Measurements from ENCODE around the gene RPP40. TPM values are rescaled to one million over a fixed set of nuclear protein-coding genes. Genes with fewer than 3 reads are reported as not detected.

The RPP40 gene
- polyA plus RNA-seq, 1 of the 3 experiments (the other 2 are of a cell fraction), result 9.8 TPM

DNA sequence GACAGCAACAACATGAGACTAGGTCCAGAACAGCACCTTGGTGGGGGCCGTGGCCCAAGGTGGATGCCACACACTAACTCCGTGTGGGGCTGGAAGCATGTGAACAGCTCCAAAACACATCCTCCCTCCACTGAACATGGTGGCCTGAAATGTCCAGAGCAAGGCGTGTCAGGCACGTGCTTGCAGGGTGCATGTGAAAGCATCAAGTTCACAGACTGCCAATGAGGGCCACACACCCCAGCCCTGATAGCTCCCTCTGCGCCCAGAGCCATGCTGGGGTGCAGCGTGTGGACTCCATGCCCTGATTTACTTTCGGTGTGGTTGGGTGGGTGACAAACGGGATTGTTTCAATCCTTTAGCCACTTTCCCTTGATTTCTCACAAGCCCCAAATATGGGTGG lies 20.1 kb upstream of the RPP40 start:
- no peak overlapping the region for H3K27ac ChIP-seq (ENCODE audit: low read depth in 2 of 2, low read length in 1 of 2)
- H3K9me2 ChIP-seq, result no peaks in the 10 kb centered on the region
- no peaks in the 10 kb centered on the region for H3K79me2 ChIP-seq (ENCODE audit: insufficient read depth)
- POLR2A ChIA-PET, result no interaction called here
- TF ChIP-seq RCOR1 (IDR thresholded peaks at IDR 0.05; ENCODE audit: low read length) (no peak), SIN3A (IDR thresholded peaks at IDR 0.05; ENCODE audit: borderline replicate concordance, low read depth, low read length) (no peak), EZH2phosphoT487 (IDR thresholded peaks at IDR 0.05; ENCODE audit: borderline replicate concordance, low read depth) (no peak), MEF2A (IDR thresholded peaks at IDR 0.05; ENCODE audit: borderline replicate concordance, low read depth) (no peak), TAF1 (IDR thresholded peaks at IDR 0.05; ENCODE audit: borderline replicate concordance, low read depth, low read length) (no peak), RAD21 (IDR thresholded peaks at IDR 0.05; ENCODE audit: low read length) (no peak), FOSL2 (IDR thresholded peaks at IDR 0.05; ENCODE audit: borderline replicate concordance, low read depth) (no peak), GABPA (IDR thresholded peaks at IDR 0.05; ENCODE audit: low read depth) (no peak), EP300 (IDR thresholded peaks at IDR 0.05; ENCODE audit: borderline replicate concordance in 1 of 2, low read depth in 1 of 2, low read length in 1 of 2) (no peak), NRF1 (IDR thresholded peaks at IDR 0.05; ENCODE audit: low read depth, low read length) (no peak), ELF1 (IDR thresholded peaks at IDR 0.05) (no peak), POLR2AphosphoS5 (IDR thresholded peaks at IDR 0.05; ENCODE audit: low read depth, low read length) (no peak), RXRA (IDR thresholded peaks at IDR 0.05; ENCODE audit: borderline replicate concordance, low read depth) (no peak), MXI1 (IDR thresholded peaks at IDR 0.05; ENCODE audit: low read depth, low read length) (no peak)
- TF ChIP-seq, protein P1, sequence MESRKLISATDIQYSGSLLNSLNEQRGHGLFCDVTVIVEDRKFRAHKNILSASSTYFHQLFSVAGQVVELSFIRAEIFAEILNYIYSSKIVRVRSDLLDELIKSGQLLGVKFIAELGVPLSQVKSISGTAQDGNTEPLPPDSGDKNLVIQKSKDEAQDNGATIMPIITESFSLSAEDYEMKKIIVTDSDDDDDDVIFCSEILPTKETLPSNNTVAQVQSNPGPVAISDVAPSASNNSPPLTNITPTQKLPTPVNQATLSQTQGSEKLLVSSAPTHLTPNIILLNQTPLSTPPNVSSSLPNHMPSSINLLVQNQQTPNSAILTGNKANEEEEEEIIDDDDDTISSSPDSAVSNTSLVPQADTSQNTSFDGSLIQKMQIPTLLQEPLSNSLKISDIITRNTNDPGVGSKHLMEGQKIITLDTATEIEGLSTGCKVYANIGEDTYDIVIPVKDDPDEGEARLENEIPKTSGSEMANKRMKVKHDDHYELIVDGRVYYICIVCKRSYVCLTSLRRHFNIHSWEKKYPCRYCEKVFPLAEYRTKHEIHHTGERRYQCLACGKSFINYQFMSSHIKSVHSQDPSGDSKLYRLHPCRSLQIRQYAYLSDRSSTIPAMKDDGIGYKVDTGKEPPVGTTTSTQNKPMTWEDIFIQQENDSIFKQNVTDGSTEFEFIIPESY (IDR thresholded peaks at IDR 0.05; ENCODE audit: borderline replicate concordance, low read depth), result no peak
- TF ChIP-seq, protein P2, sequence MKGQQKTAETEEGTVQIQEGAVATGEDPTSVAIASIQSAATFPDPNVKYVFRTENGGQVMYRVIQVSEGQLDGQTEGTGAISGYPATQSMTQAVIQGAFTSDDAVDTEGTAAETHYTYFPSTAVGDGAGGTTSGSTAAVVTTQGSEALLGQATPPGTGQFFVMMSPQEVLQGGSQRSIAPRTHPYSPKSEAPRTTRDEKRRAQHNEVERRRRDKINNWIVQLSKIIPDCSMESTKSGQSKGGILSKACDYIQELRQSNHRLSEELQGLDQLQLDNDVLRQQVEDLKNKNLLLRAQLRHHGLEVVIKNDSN (IDR thresholded peaks at IDR 0.05; ENCODE audit: borderline replicate concordance, low read depth), result no peak
- TF ChIP-seq, protein P3, sequence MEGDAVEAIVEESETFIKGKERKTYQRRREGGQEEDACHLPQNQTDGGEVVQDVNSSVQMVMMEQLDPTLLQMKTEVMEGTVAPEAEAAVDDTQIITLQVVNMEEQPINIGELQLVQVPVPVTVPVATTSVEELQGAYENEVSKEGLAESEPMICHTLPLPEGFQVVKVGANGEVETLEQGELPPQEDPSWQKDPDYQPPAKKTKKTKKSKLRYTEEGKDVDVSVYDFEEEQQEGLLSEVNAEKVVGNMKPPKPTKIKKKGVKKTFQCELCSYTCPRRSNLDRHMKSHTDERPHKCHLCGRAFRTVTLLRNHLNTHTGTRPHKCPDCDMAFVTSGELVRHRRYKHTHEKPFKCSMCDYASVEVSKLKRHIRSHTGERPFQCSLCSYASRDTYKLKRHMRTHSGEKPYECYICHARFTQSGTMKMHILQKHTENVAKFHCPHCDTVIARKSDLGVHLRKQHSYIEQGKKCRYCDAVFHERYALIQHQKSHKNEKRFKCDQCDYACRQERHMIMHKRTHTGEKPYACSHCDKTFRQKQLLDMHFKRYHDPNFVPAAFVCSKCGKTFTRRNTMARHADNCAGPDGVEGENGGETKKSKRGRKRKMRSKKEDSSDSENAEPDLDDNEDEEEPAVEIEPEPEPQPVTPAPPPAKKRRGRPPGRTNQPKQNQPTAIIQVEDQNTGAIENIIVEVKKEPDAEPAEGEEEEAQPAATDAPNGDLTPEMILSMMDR (IDR thresholded peaks at IDR 0.05), result no peak
- TF ChIP-seq, protein P4, sequence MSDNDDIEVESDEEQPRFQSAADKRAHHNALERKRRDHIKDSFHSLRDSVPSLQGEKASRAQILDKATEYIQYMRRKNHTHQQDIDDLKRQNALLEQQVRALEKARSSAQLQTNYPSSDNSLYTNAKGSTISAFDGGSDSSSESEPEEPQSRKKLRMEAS (IDR thresholded peaks at IDR 0.05; ENCODE audit: low read depth), result no peak
- no peaks in the 10 kb centered on the region for H3F3A ChIP-seq (replicated peaks; ENCODE audit: insufficient read depth)
- no peak overlapping the region for H3K4me2 ChIP-seq
- no peaks in the 10 kb centered on the region for H3K4me1 ChIP-seq (ENCODE audit: control insufficient read depth in 1 of 2, insufficient read depth in 2 of 2, low read depth in 1 of 2, low read length in 1 of 2)
- H4K20me1 ChIP-seq (ENCODE audit: insufficient read depth), result no peaks in the 10 kb centered on the region
- 81% methylated on average over 4 of the region's 8 CpGs for WGBS (ENCODE audit: low lambda C conversion rate)
- H3K9me3 ChIP-seq, result no peaks in the 10 kb centered on the region
- no peak overlapping the region for H3K4me3 ChIP-seq (ENCODE audit: low read depth in 2 of 2, low read length in 1 of 2)
- CTCF ChIA-PET, result no interaction called here
- H3K36me3 ChIP-seq (replicated peaks in 1 of 2; ENCODE audit: control insufficient read depth in 1 of 2, insufficient read depth in 2 of 2, low read length in 1 of 2), result no peaks in the 10 kb centered on the region
- no peak overlapping the region for H2AFZ ChIP-seq (ENCODE audit: low read depth)
- H3K9ac ChIP-seq, result no peak overlapping the region
- DNase-seq, result no peak
- H3K27me3 ChIP-seq (ENCODE audit: insufficient read depth), result no peaks in the 10 kb centered on the region

Data from SK-N-SH (cell line).